Measurements from ENCODE around the gene KANSL1.

GRCh38 chr17:46154151-46154816 lies 38.9 kb downstream of the KANSL1 start:
- TF ChIP-seq POLR2A (IDR thresholded peaks at IDR 0.05) (no peak), CTCF (IDR thresholded peaks at IDR 0.05) (no peak)
